NCI-H2107 (cell line): ENCODE data around the gene DGKQ.
"Not testable (repeated sequence)": the region's sequence is repeated elsewhere in the genome, so short reads cannot be mapped to it uniquely, and the experiment has no call there.

Experiments
- DNase-seq: peaks from one replicate; lab custom pipeline; 2025; lab: John Stamatoyannopoulos, UW

DGKQ gene

DNA sequence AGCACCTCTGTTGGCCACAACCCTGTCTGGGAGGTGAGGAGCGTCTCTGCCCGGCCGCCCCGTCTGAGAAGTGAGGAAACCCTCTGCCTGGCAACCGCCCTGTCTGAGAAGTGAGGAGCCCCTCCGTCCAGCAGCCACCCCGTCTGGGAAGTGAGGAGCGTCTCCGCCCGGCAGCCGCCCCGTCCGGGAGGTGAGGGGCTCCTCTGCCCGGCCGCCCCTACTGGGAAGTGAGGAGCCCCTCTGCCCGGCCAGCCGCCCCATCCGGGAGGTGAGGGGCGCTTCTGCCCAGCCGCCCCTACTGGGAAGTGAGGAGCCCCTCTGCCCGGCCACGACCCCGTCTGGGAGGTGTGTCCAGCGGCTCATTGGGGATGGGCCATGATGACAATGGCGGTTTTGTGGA, 2.6 kb upstream of the DGKQ start:
- not testable (repeated sequence) for DNase-seq

DNA sequence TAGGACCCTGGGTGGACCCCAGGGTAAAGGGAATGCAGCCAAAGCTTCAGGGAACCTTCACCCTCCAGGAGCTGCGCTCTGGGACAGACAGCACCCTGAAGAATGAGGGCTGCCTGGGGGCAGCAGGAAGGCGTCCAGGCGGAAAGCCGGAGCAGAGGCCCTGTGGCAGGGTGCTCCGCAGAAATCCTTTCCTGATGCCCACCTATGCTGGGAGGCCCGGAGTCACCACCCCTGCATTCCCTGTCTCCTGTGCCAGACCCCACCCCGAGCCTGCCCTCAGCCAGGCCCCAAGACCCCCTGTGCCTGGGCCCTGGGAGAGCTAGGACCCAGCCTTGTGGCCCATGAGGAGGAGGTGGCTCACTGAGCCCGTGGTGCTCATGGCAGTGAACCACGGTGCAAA, 1.3 kb upstream of the DGKQ start:
- no peak for DNase-seq

DNA sequence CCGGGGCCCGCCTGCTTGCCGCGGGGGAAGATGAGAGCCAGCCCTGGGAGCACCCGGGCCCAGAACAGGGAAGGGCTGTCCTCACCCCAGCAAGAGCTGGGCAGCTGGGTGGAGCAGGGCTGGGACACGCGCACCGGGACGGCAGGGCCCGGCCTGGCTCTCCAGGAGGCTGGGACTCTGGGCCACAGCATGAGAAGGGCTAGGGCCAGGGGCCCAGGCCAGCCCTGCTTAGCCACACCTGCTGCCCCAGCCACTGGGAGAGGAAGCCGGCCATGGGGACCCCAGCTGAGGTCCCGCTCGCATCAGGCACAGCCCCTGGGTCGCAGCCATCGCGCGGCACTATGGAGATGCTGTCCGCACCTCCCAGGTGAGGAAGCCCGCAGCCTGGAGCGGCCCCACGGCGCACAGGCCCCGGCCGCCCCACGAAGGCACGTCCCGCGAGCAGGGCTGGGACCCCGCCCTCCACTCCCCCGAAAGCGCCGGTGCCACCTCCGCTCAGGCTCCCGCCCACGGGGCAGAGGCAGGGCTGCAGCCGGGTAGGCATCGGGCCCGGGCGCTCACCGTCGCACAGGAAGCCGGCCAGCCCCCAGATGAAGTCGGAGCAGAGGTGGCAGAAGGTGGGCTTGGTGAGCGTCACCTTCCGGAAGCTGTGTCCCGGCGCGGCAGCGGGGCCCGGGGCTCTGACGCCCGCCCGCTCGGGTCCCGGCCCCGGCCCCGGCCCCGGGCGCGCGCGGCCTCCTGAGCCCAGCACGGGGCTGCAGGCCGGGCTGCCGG, 531 bp downstream of the DGKQ start:
- no peak for DNase-seq

DNA sequence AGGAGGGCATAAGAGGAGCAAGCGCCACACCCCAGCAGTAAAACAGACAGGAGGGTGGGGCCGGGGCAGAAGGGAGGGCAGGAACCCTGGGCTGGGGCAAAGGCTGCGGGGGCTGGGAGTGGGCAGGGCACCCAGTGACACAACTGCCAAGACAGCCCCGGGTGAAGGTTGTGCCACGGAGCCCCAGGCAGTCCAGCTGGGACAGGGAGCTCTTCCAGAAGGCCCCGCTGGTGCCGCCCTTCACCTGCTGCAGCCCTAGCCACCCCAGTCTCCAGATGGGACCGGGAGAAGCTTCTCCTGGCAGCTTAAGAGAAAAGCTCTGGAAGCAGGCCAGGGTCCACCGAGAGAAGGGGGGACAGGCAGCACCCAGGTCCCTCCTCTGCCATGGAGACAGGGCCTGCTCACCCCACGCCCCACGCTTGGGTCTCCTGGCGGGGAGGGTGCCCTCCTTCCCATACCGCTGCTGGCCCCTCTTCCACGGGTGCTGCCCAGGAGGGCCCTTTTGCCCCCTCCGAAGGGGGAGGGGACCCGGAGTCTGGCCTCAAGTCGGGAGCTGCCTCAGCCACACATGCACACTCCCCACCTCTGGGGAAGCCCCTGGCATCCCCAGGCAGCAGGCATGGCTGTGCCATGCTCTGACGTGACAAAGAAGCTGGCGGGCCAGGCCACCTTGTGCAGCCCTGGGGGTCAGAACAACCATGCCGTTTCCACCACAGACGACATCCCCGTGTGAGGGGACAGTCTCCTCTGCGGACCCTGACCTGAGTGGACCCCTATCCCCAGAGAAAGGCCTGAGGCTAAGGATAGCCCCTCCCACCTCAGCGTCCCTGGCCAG, 1.5 kb downstream of the DGKQ start:
- no peak for DNase-seq

DNA sequence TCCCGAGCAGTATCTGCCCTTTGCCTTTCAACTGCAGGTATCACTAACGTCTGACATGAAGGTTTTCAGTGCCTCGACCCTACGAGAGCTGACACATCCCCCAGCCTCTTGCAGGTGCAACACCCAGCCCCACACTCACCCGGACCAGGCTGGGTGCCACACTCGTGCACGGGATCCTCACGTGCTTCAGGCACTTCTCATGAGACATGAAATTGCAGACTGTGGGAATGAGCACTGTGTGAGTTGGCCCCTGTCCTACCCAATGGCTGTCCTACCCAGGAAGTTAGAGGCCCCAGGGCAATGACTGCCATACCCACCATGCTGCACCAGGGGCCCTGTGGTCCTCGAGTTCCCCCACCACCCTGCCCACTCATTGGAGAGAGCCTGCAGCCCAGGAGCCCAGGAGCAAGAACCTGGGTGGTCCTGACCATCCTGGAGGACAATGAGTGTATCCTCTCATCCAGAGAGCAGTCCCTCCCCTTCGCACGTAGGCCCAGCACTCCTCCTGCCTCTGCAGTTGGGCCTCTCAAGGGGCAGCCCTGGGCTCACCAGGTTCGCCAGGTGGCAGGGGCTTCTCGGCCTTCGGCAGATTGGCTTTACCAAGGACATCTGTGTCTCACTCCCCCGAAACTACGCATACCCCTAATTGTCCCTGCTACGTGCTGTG, 2.4 kb downstream of the DGKQ start:
- no peak for DNase-seq

DNA sequence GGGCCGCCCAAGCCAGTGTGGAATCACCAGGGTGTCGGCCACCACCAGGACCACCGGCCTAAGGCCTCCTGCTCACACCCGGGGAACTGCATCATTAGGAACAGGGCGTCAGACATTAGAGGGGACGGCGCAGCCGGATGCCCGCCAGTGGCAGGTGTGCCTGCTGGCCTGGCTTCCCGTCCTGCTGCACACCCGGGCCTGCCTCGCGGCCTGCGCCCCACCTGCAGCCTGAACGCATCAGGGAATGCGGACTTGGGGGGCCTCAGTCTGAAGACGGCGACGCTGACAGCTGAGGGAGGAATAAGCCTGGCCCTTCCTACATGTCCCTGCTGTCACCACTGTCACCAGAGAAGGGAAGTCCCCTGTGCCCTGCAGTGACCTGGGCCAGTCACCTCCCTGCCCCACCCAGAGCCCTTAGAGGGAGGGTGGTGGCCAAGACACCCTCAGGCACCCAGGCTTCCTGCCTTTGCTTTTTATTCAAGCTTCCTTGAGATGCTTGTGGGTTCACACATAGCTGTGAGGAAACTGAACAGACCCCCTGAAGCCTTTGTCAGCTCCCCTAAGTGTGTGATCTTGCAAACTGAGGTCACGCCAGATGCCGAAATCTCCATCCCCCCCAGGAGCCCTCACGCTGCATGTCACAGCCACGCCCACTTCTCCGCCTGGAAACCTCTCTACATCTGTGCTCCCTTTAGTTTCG, 3.2 kb downstream of the DGKQ start:
- DNase-seq: no peak

DNA sequence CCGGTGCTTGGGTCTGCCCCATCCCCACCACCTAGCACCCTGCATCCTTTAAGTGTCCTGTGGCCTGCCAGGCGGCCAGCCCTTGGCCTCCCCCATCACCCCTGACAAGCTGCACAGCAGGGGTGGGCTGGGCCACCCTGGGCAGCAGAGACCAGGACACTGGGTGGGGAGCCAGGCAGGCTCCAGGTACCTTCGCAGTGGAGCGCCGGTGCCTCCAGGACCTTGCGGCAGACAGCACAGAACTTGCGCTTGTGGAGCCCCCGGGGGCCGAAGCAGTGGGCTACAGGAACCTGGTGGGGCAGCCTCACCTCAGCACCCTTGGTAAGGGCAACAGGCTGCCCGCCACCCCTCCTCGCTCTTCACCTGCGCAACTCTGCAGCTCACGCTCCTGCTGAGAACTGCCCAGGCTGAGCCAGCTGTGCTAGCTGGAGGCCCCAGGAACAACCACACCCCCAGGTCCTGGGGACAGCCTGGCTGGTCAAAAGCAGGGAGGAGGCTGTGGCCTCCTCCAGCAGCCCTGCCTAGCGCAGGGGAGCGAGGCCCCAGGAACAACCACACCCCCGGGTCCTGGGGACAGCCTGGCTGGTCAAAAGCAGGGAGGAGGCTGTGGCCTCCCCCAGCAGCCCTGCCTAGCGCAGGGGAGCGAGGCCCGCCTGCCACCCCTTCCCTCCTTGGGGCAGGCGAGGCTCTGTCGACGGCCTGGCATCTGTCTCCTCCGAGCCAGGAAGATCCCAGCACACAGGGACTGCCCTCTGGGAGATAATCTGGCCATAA, 4.6 kb downstream of the DGKQ start:
- DNase-seq: no peak

DNA sequence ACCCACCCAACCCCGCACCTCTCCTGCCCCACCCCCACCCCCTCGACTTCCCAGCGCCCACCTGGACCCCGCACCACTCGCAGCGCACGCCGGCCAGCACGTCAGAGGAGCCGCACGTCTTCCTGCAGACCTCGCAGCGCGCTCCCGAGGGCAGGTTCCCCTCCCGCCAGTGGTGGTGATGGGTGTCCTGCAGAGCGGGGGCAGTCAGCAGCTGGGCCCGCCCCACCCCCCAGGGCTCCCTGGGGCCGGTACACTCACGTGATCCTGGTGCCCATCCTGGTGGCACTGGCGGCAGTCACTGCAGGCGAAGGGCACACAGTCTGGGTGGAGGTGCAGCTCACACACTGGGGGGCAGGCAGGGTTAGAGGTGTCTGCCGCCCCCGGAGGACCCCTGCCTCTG, 5.1 kb downstream of the DGKQ start:
- DNase-seq: no peak

DNA sequence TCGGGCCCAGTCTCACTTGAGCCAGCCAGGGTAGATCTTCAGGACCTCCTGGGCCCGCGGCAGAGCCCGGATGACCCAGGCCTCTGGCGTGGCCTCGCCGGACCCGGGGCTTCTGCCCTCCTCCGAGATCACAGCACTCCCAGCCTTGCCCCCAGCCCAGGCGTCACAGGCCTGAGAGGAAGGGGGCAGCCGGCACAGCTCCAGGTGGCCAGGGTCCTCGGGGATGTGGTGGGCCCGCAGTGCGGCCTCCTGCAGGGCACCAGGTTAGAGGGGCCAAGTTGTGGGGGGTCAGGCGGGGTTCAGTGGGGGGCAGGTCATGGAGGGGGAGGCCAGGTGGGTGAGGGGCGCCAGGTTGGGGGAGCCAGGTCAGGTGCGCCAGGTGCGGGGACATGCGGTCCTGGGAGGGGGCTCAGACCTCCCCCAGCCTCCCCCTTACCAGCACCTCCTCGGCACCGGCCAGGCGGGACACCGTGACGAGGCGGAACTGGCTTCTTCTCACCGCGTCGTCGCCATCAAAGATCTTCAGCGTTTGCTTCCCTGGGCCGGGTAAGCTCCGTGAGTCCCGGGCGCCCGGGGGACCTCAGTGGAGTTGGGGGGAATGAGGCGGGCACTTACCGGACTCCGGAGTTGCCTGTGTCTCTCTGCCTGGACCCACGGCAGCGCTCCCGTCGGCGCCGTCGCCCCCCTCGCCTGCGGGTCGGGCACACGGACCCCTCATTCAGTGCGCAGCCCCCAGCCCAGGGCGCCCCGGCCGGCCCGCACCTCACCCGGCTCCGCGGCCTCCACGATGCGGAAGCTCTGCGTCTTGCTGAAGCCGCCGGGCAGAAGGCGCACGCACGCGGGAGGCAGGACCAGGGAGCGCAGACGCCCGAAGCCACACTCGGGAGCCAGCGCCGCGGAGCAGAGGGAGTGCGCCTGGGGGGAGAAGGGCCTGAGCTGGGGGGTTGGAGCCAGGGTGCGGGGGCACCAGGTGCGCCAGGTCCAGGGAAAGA, 6.0 kb downstream of the DGKQ start:
- no peak for DNase-seq

DNA sequence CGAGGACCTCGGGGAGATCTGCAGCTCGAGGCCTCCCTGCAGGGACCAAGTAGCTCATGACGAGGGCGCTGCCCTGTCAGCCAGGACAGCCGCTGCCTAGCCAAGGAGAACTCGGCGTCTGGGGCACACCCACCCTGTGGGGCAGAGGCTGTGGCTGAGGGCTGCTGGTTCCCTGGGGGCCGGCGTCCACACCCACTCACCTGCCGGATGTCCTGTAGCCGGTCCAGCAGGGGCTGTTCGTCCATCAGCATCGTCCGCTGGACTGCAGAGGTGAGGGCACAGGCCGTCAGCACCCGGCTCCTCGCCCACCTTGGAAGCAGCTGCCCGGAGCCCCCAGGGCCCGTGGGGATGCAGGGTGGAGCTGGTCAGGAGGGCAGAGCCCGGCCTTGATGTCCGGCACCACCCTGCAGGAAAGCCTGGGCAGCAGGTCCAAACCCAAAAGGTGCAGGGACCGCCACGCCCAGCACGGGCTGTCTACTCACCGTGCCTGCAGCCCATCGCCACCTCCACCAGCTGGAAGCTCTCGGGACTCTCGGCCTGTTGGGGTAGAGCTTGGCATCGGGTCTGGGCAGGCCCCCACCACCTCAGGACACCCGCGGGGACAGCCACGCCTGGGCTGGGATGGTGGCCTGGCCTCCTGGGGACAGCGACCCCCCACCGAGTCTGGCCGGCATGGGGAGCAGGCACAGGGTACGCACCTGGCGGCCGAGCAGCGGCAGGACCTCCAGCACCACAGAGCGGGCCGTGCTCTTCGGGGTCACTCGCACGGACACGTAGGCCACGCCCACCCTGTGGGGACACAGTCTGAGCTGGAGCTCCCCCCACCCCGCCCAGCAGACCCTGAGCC, 6.9 kb downstream of the DGKQ start:
- DNase-seq: no peak

DNA sequence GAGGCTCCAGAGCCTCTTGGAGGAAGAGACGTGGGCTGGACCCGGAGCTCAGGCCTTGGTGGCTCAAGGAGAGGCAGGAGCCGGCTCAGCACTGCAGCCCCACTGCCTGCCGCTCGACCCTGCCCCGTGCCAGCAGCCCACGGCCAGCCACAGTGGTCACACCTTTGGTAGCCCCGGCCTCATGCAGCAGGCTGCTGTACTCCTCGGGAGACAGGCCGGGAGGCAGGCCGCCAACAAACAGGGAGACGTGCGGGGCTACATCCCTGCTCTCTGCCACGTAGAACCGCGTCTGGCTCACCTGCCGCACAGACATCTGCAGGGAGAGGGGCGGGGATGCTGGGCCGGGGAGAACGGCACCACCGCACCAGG, 7.6 kb downstream of the DGKQ start:
- no peak for DNase-seq

DNA sequence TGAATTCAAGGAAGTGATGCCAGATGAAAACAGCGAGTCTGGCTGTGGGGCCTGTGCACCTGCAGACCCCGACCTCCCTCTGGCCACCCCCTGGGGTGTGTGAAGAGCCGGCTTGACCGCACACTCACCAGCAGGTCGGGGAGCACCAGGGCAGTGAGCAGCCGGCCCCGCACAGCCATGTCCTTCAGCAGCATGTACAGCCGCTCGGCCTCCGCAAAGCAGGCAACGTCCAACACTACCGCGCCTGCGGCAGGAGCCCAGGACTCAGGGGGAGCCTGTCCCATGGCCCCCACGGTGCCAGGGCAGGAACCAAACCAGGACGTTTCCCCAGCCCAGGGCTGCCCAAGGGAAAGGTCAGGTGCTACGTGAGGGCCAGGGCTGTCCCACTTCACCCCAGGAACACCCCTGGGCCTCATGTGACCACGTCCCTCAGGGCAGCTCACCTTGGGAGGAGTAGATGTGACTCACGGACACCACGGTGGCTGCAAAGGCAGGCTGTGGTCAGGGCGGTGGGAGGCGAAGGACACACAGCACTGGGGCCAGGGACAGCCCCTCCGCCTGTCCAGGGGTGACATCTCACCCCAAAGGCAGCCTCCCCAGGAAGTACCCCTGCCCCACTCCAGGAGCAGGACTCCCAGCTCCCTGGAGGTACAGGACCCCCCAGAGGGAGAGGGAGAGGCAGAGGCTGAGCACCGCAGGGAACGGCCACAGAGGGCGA, 8.2 kb downstream of the DGKQ start:
- no peak for DNase-seq

DNA sequence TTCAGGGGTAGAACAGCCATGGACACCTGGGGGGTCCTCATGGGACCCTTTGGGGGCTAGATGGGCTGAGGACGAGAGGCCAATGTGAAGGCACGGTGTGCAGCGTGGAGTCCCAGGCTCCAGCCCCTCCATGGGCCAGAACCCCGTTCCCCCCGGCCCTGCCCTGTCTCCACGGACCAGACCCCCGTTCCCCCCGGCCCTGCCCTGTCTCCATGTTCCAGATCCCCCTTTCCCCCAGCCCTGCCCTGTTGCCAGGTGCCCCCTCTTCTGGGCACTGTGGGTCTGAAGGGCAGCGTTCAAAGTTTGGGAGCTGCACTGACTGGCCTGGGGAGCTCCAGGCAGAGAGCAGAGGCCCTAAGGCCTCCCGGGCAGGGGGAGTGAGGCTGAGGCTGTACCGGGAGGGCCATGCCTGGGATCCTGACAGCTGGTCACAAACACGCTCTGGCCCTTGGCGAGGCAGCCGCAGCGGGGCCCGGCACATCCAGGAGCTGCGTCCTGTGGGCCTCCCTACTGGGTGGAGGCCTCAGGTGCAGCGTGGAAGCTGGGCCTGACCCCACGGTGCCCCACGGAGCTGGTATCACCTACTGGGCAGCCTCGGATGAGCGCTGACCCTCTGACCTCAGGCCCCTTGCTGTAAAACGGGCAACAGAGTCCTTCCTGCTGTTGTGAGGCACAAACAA, 8.9 kb downstream of the DGKQ start:
- no peak for DNase-seq

DNA sequence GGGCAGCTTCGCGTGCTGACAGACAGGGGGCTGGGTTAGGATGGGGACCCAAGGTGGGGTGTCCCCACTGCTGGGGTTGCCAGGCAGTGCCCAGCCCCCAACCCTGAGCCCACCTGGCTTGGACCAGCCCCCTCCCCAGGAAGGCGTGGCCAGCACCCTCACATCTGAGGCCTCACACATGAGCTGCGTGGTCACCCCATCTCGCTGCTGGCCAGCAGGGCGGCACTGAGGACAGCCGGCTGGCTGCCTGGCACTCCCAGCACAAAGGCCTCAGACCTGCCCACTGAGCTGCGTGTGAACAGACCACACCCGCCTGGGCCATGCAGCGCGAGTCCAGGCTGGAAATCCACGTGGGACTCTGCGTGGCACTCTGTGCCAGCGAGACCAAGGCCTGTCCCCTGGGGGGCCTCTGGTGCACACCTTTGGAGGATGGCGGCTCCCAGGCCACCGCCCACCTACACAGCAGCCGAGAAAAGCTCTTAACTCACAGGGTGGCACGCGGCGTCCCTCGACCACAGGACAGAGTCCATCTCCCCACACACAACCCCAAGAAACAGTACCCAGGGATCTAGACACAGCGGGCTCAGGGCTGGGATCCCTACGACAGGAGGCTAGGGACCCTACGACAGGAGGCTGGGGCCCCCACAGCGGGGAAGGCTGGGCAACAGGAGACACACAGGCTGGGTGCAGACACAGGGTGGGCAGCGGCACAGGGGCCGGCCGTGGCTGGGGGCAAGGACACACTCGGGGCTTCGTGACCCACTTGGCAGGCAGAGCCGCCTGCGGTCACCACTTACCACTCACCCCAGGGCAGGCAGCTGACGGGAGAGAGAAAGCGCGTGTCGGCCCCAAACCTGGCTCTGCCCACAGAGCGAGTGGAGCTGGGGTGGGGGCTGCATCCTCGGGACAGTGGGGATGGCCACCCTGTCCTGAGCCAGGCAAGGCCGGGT, 9.8 kb downstream of the DGKQ start:
- DNase-seq: no peak

DNA sequence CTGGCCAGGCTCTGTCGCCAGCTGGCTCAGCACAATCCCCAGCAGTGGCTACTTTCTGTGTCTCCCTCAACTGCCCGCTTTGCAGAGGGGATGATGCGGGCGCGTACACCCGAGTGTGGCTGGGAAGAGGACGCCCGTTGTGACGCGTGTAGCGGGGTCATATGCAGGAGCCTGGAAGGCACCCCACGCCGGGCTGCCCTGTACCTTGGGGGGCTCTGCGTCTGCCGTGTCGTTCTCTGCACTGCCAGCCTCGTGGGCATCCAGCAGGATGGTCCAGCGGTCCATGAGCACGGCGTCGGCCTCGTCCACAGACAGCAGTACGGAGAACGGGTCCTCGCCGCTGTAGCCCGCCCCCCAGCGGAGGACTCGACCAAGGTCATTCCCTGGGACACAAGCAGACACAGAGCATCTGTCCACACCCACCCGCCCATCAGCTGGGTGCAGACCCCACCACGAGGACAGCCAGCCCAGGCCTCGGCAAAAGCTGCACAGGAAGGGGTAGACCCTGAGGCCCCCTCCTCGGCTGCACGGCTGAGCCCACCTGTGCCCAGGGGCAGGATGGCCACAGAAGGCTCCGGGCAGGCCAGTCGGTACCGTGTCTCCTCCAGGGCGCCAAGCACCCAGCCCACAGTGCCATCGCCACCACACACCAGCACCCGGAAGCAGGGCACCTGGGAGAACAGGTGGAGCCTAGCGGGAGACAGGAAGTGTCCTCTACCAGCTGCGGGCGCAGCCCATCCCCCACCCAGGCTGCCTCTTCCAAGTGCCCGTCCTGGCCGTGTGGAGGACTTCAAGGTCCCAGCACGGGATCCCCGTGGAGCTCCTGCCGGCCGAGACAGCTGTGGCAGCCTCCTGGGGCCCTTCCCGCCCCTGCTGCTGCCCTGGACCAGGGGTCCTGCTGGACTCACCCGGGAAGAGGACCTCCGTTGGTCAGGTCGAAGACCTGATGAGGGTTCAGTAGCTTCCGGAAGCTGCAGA, 10.8 kb downstream of the DGKQ start:
- DNase-seq: no peak
